ENCODE measurements around the gene PDGFD.

DNA sequence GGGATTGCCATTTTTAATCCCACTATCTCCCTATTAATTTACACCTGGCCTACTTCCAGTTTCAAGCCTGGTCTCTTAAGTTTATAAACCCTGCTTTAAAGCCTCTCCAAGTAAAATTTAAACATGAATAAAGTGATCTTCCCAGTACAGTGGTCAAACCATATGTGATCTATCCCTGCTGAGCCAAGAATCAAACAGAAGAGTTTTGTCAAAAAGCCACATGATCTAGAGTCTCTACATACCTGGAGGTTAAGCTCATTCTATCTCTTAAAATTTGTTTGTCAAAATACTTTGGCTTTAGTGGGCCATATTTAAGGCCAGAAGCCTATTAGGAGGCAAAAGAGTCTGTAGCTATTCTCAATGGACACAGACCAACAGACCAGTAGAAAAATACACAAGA, 170.4 kb downstream of the PDGFD start:
- TF ChIP-seq, protein P1, sequence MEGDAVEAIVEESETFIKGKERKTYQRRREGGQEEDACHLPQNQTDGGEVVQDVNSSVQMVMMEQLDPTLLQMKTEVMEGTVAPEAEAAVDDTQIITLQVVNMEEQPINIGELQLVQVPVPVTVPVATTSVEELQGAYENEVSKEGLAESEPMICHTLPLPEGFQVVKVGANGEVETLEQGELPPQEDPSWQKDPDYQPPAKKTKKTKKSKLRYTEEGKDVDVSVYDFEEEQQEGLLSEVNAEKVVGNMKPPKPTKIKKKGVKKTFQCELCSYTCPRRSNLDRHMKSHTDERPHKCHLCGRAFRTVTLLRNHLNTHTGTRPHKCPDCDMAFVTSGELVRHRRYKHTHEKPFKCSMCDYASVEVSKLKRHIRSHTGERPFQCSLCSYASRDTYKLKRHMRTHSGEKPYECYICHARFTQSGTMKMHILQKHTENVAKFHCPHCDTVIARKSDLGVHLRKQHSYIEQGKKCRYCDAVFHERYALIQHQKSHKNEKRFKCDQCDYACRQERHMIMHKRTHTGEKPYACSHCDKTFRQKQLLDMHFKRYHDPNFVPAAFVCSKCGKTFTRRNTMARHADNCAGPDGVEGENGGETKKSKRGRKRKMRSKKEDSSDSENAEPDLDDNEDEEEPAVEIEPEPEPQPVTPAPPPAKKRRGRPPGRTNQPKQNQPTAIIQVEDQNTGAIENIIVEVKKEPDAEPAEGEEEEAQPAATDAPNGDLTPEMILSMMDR (IDR thresholded peaks at IDR 0.05; ENCODE audit: poor library complexity, severe bottlenecking), result no peak
- no peak for TF ChIP-seq EZH2 (IDR thresholded peaks at IDR 0.05; ENCODE audit: borderline replicate concordance, insufficient read depth, low read length, poor library complexity, severe bottlenecking)
- no peak for TF ChIP-seq SMC3 (conservative IDR thresholded peaks at IDR 0.05; ENCODE audit: poor library complexity)
- no peak for TF ChIP-seq RAD21 (conservative IDR thresholded peaks at IDR 0.05)

Data from neural cell (in vitro differentiated cells).